Small intestine (tissue), 7 donors: ENCODE data around the gene KLHL30. TPM values are rescaled to one million over a fixed set of nuclear protein-coding genes. Genes with fewer than 3 reads are reported as not detected.

Source experiments
- DNase-seq, 2 donors: peaks; one replicate each; pipeline versions ENCODE4 v3.0.0 to v3.0.0-alpha.2; 2013
- FAIRE-seq: peaks from 2 replicates; lab custom pipeline; 2012; peaks lifted over from hg19 to GRCh38; lab: Jason Lieb, UNC
- H3K27ac ChIP-seq, 3 donors: one replicate each; pipeline ENCODE4 v1.5.1; 2013; ENCODE audit warnings: low read length in 2 of 3, mild to moderate bottlenecking in 2 of 3, control low read depth in 1 of 3, inconsistent platforms in 1 of 3, low read depth in 1 of 3, moderate library complexity in 1 of 3
- H3K27me3 ChIP-seq, 3 donors: one replicate each; pipeline ENCODE4 v1.6.1; 2013; ENCODE audit warnings: low read length in 3 of 3, inconsistent platforms in 1 of 3; ENCODE audit not compliant: control insufficient read depth in 3 of 3, insufficient read depth in 3 of 3
- H3K36me3 ChIP-seq, 3 donors: one replicate each; pipeline ENCODE4 v1.6.1; 2013; ENCODE audit warnings: low read length in 3 of 3, inconsistent platforms in 1 of 3, low read depth in 1 of 3, mild to moderate bottlenecking in 1 of 3, moderate library complexity in 1 of 3; ENCODE audit not compliant: control insufficient read depth in 3 of 3, insufficient read depth in 2 of 3
- H3K4me1 ChIP-seq, 3 donors: one replicate each; pipeline ENCODE4 v1.6.1; 2013; ENCODE audit warnings: low read length in 2 of 3, inconsistent platforms in 1 of 3, low read depth in 1 of 3, mild to moderate bottlenecking in 1 of 3, moderate library complexity in 1 of 3; ENCODE audit not compliant: control insufficient read depth in 3 of 3, insufficient read depth in 2 of 3
- H3K4me3 ChIP-seq, 3 donors: one replicate each; pipeline ENCODE4 v1.5.1; 2013; ENCODE audit warnings: low read length in 3 of 3, control low read depth in 1 of 3, inconsistent platforms in 1 of 3, low read depth in 1 of 3, mild to moderate bottlenecking in 1 of 3, moderate library complexity in 1 of 3
- H3K9me3 ChIP-seq, 2 donors: one replicate each; pipeline ENCODE4 v1.6.1; 2013; ENCODE audit warnings: low read depth in 1 of 2, low read length in 1 of 2; ENCODE audit not compliant: control insufficient read depth in 2 of 2, insufficient read depth in 1 of 2
- WGBS, 3 donors: extraction: QIAGEN DNeasy Blood & Tissue Kit; methylation state at CpG; one replicate each; pipeline ENCODE4 v1.1.7; 2013; 5-methylcytosine and 5-hydroxymethylcytosine counted together
- polyA plus RNA-seq, 4 donors: library from polyadenylated mRNA; stranded (reverse) in 3 of 4; unstranded in 1 of 4; fragments of 200-250 nt in 3 of 4; fragments of 120-200 nt in 1 of 4; gene quantifications; one replicate each; pipeline versions ENCODE4 v1.2.1 to v1.2.3, GENCODE V29; 2013
- donor health status: healthy with polysubstance abuse.
- donor health status: control.
- donor health status: control.
- donor health status: Bipolar disorder and iron deficiency.
- donor health status: healthy.

The KLHL30 gene
- polyA plus RNA-seq, 4 donors = 0.07 to 0.39 TPM; not detected in 2

- Histone ChIP-seq H3K9me3 (no peaks in the 10 kb centered on the region), H3K4me3 (no peak overlapping the region), H3K27me3 (peaks cover 2 to 32% (median 7%) of the 10 kb centered on the region in 3 donors), H3K27ac (no peak overlapping the region), H3K36me3 (peaks cover 2 to 41% (median 3%) of the 10 kb centered on the region in 3 donors), H3K4me1 (peaks cover 0 to 3% (median 0%) of the 10 kb centered on the region in 3 donors)
- DNase-seq = no peak
- WGBS, 3 donors = 87 to 94% (median 90%) methylated on average over 12 of the region's 12 CpGs
- no peak for FAIRE-seq
Measured at GRCh38 chr2:238165288-238165921, 26.9 kb downstream of the KLHL30 start.

GRCh38 chr2:238166391-238167343, 28.2 kb downstream of the KLHL30 start:
- peaks cover 0 to 3% (median 0%) of the 10 kb centered on the region in 3 donors for H3K4me1 ChIP-seq
- DNase-seq (no peak), FAIRE-seq (no peak)
- peaks cover 2 to 49% (median 3%) of the 10 kb centered on the region in 3 donors for H3K36me3 ChIP-seq
- H3K9me3 ChIP-seq = no peaks in the 10 kb centered on the region
- H3K27ac ChIP-seq = no peak overlapping the region
- no peak overlapping the region for H3K4me3 ChIP-seq
- H3K27me3 ChIP-seq = peaks cover 2 to 20% (median 7%) of the 10 kb centered on the region in 3 donors
- WGBS, 3 donors = 76 to 84% (median 81%) methylated on average over 24 of the region's 24 CpGs

GRCh38 chr2:238167344-238167715, 28.9 kb downstream of the KLHL30 start:
- no peak overlapping the region for H3K27ac ChIP-seq
- H3K9me3 ChIP-seq = no peaks in the 10 kb centered on the region
- FAIRE-seq (no peak), DNase-seq (no peak)
- WGBS, 3 donors = 66 to 85% (median 71%) methylated on average over 7 of the region's 7 CpGs
- H3K4me3 ChIP-seq = no peak overlapping the region
- H3K27me3 ChIP-seq = peaks cover 2 to 14% (median 7%) of the 10 kb centered on the region in 3 donors
- peaks cover 0 to 3% (median 0%) of the 10 kb centered on the region in 3 donors for H3K4me1 ChIP-seq
- peaks cover 2 to 56% (median 6%) of the 10 kb centered on the region in 3 donors for H3K36me3 ChIP-seq

GRCh38 chr2:238167761-238168160, 29.3 kb downstream of the KLHL30 start:
- Histone ChIP-seq H3K4me3 (no peak overlapping the region), H3K36me3 (peaks cover 2 to 60% (median 10%) of the 10 kb centered on the region in 3 donors), H3K4me1 (peaks cover 0 to 3% (median 0%) of the 10 kb centered on the region in 3 donors), H3K27me3 (peaks cover 2 to 10% (median 7%) of the 10 kb centered on the region in 3 donors), H3K9me3 (no peaks in the 10 kb centered on the region), H3K27ac (no peak overlapping the region)
- DNase-seq (no peak), FAIRE-seq (no peak)
- 81 to 86% (median 84%) methylated on average over 8 of the region's 8 CpGs for WGBS, 3 donors

- 81 to 85% (median 84%) methylated on average over 13 of the region's 13 CpGs for WGBS, 3 donors
- DNase-seq (no peak), FAIRE-seq (no peak)
- Histone ChIP-seq H3K36me3 (peaks cover 2 to 67% (median 13%) of the 10 kb centered on the region in 3 donors), H3K4me1 (peaks cover 0 to 3% (median 0%) of the 10 kb centered on the region in 3 donors), H3K9me3 (no peaks in the 10 kb centered on the region), H3K27ac (peak overlapping the region in 1 of 3 donors; percentile 83), H3K27me3 (peaks cover 0 to 5% (median 3%) of the 10 kb centered on the region in 3 donors), H3K4me3 (no peak overlapping the region)
Measured at GRCh38 chr2:238168196-238169047, 30.0 kb downstream of the KLHL30 start.

GRCh38 chr2:238169048-238169707, 30.7 kb downstream of the KLHL30 start:
- no peaks in the 10 kb centered on the region for H3K9me3 ChIP-seq
- peaks cover 2 to 72% (median 14%) of the 10 kb centered on the region in 3 donors for H3K36me3 ChIP-seq
- H3K27me3 ChIP-seq = peaks cover 0 to 2% (median 0%) of the 10 kb centered on the region in 3 donors
- peak overlapping the region in 2 of 3 donors; percentile 54 to 83 for H3K27ac ChIP-seq
- 58 to 74% (median 71%) methylated on average over 6 of the region's 6 CpGs for WGBS, 3 donors
- H3K4me3 ChIP-seq = no peak overlapping the region
- FAIRE-seq (no peak), DNase-seq (no peak)
- peaks cover 0 to 3% (median 0%) of the 10 kb centered on the region in 3 donors for H3K4me1 ChIP-seq

- Histone ChIP-seq H3K4me1 (peaks cover 0 to 3% (median 0%) of the 10 kb centered on the region in 3 donors), H3K4me3 (no peak overlapping the region), H3K9me3 (no peaks in the 10 kb centered on the region), H3K27me3 (no peaks in the 10 kb centered on the region), H3K36me3 (peaks cover 4 to 78% (median 14%) of the 10 kb centered on the region in 3 donors), H3K27ac (peak overlapping the region in 2 of 3 donors; percentile 54 to 78)
- DNase-seq (no peak), FAIRE-seq (no peak)
- 71 to 78% (median 75%) methylated on average over 5 of the region's 5 CpGs for WGBS, 3 donors
Measured at GRCh38 chr2:238169708-238170251, 31.3 kb downstream of the KLHL30 start.
